ENCODE results near the gene HS3ST5. TPM values are rescaled to one million over a fixed set of nuclear protein-coding genes. Genes with fewer than 3 reads are reported as not detected.

Gene HS3ST5
- total and polyA plus RNA-seq, 4 donors: 0.02 to 0.18 (median 0.04) TPM; not detected in 1

DNA sequence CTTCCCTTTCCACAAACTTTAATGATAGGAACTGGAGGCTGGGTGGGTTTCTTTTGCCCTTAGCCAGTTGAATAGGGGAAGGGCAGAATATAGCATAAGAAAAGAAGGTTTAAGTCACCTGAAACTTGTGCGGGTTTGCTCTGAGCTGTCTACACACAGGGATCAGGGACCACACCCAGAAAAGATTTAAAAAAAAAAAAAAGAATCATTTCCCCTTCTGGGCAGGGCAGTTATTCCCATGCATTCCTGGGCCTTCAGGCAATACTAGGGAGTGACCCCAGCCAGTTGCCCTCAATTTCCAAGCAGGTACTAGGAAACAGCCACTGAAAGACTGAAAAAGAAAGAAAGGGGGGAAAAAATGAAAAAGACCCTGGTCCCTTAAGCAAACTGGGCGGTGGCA lies 332.3 kb downstream of the HS3ST5 start:
- TF ChIP-seq, protein P1, sequence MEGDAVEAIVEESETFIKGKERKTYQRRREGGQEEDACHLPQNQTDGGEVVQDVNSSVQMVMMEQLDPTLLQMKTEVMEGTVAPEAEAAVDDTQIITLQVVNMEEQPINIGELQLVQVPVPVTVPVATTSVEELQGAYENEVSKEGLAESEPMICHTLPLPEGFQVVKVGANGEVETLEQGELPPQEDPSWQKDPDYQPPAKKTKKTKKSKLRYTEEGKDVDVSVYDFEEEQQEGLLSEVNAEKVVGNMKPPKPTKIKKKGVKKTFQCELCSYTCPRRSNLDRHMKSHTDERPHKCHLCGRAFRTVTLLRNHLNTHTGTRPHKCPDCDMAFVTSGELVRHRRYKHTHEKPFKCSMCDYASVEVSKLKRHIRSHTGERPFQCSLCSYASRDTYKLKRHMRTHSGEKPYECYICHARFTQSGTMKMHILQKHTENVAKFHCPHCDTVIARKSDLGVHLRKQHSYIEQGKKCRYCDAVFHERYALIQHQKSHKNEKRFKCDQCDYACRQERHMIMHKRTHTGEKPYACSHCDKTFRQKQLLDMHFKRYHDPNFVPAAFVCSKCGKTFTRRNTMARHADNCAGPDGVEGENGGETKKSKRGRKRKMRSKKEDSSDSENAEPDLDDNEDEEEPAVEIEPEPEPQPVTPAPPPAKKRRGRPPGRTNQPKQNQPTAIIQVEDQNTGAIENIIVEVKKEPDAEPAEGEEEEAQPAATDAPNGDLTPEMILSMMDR (IDR thresholded peaks at IDR 0.05; ENCODE audit: control extremely low read depth, extremely low read depth): no peak
- H3K4me1 ChIP-seq (ENCODE audit: control insufficient read depth in 5 of 5, insufficient read depth in 5 of 5, low read length in 5 of 5): no peaks in the 10 kb centered on the region
- 97% methylated on average over 2 of the region's 2 CpGs for WGBS, 2 donors
- H3K9me3 ChIP-seq (ENCODE audit: control insufficient read depth in 4 of 4, insufficient read depth in 3 of 4, low read length in 3 of 4): no peaks in the 10 kb centered on the region
- H3K27ac ChIP-seq (ENCODE audit: low read depth in 1 of 2, low read length in 1 of 2): no peak overlapping the region
- no peaks in the 10 kb centered on the region for H3K27me3 ChIP-seq (ENCODE audit: control insufficient read depth in 3 of 3, insufficient read depth in 3 of 3, low read length in 2 of 3)
- no peaks in the 10 kb centered on the region for H3K36me3 ChIP-seq (ENCODE audit: control insufficient read depth in 4 of 4, insufficient read depth in 4 of 4, low read length in 4 of 4)
- ATAC-seq (ENCODE audit: insufficient read depth, low FRiP score) (no peak), DNase-seq (no peak)
- no peak overlapping the region for H3K4me3 ChIP-seq
- no peak overlapping the region for H3K9ac ChIP-seq (ENCODE audit: insufficient read depth in 1 of 2, low read length in 2 of 2)

DNA sequence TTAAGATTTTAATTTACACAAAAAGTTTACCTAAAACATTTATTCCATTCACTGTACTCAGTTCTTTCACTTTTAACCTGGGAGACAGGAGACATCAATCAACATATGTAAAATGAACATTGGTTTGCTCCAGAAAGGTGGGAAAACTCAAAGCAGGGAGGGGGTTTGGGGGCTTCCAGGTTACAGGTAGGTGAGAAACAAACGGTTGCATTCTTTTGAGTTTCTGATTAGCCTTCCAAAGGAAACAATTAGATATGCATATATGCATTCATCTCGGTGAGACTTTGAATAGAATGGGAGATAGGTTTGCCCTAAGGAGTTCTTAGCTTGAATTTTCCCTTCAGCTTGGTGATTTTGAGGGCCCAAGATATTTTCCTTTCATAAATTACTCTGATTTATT lies 333.6 kb downstream of the HS3ST5 start:
- Histone ChIP-seq H3K9me3 (ENCODE audit: control insufficient read depth in 4 of 4, insufficient read depth in 3 of 4, low read length in 3 of 4) (no peaks in the 10 kb centered on the region), H3K36me3 (ENCODE audit: control insufficient read depth in 4 of 4, insufficient read depth in 4 of 4, low read length in 4 of 4) (no peaks in the 10 kb centered on the region), H3K27me3 (ENCODE audit: control insufficient read depth in 3 of 3, insufficient read depth in 3 of 3, low read length in 2 of 3) (no peaks in the 10 kb centered on the region), H3K4me3 (no peak overlapping the region), H3K4me1 (ENCODE audit: control insufficient read depth in 5 of 5, insufficient read depth in 5 of 5, low read length in 5 of 5) (no peaks in the 10 kb centered on the region), H3K27ac (ENCODE audit: low read depth in 1 of 2, low read length in 1 of 2) (no peak overlapping the region), H3K9ac (ENCODE audit: insufficient read depth in 1 of 2, low read length in 2 of 2) (no peak overlapping the region)
- ATAC-seq (ENCODE audit: insufficient read depth, low FRiP score) (no peak), DNase-seq (no peak)
- 71 to 85% methylated on average over 2 of the region's 2 CpGs for WGBS, 2 donors
- TF ChIP-seq, protein P1 (IDR thresholded peaks at IDR 0.05; ENCODE audit: control extremely low read depth, extremely low read depth): no peak

DNA sequence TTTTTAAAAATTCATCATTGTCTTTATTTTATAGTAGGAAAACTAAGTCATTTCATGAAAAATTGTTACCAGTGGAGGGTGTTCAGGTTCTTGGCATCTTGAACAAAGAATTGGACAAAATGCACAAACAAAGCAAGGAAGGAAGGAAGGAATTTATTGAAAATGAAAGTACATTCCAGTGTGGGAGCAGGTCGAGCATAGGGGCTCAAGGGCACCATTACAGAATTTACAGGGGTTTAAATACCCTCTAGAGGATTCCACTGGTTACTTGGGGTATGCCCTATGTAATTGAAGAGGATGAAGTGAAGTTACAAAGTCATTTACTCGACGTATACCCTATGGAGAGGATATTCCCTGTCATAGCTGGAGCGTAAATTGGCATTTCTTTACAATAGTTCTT lies 334.5 kb downstream of the HS3ST5 start:
- Histone ChIP-seq H3K27me3 (ENCODE audit: control insufficient read depth in 3 of 3, insufficient read depth in 3 of 3, low read length in 2 of 3) (no peaks in the 10 kb centered on the region), H3K27ac (ENCODE audit: low read depth in 1 of 2, low read length in 1 of 2) (no peak overlapping the region), H3K4me3 (no peak overlapping the region), H3K9ac (ENCODE audit: insufficient read depth in 1 of 2, low read length in 2 of 2) (no peak overlapping the region), H3K4me1 (ENCODE audit: control insufficient read depth in 5 of 5, insufficient read depth in 5 of 5, low read length in 5 of 5) (no peaks in the 10 kb centered on the region), H3K9me3 (ENCODE audit: control insufficient read depth in 4 of 4, insufficient read depth in 3 of 4, low read length in 3 of 4) (no peaks in the 10 kb centered on the region), H3K36me3 (ENCODE audit: control insufficient read depth in 4 of 4, insufficient read depth in 4 of 4, low read length in 4 of 4) (no peaks in the 10 kb centered on the region)
- TF ChIP-seq, protein P1 (IDR thresholded peaks at IDR 0.05; ENCODE audit: control extremely low read depth, extremely low read depth): no peak
- ATAC-seq (ENCODE audit: insufficient read depth, low FRiP score) (no peak), DNase-seq (no peak)
- 74 to 78% methylated on average over 4 of the region's 4 CpGs for WGBS, 2 donors

DNA sequence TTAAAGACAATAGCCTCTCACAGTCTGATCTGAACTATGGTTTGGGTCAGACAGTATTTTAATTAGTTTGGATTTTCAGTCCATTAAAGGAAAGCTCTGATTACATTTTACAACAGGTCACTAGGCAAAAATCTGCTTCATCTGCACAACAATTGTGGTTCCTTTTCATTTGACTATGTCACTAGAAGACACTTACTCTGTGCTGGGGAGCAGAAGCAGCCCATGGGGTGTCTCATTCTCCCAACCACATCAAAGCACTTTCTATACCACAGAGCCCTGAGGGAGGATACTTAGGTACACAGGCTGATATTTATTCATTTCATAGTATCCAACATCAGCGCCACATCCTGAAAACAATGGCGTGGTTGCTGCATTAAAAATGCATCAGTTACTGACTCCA lies 335.3 kb downstream of the HS3ST5 start:
- DNase-seq (no peak), ATAC-seq (ENCODE audit: insufficient read depth, low FRiP score) (no peak)
- no peak overlapping the region for H3K27ac ChIP-seq (ENCODE audit: low read depth in 1 of 2, low read length in 1 of 2)
- H3K36me3 ChIP-seq (ENCODE audit: control insufficient read depth in 4 of 4, insufficient read depth in 4 of 4, low read length in 4 of 4): no peaks in the 10 kb centered on the region
- no peaks in the 10 kb centered on the region for H3K27me3 ChIP-seq (ENCODE audit: control insufficient read depth in 3 of 3, insufficient read depth in 3 of 3, low read length in 2 of 3)
- H3K4me3 ChIP-seq: no peak overlapping the region
- no peaks in the 10 kb centered on the region for H3K9me3 ChIP-seq (ENCODE audit: control insufficient read depth in 4 of 4, insufficient read depth in 3 of 4, low read length in 3 of 4)
- no peak overlapping the region for H3K9ac ChIP-seq (ENCODE audit: insufficient read depth in 1 of 2, low read length in 2 of 2)
- TF ChIP-seq, protein P1 (IDR thresholded peaks at IDR 0.05; ENCODE audit: control extremely low read depth, extremely low read depth): no peak
- H3K4me1 ChIP-seq (ENCODE audit: control insufficient read depth in 5 of 5, insufficient read depth in 5 of 5, low read length in 5 of 5): no peaks in the 10 kb centered on the region
- 88 to 91% methylated on average over 2 of the region's 2 CpGs for WGBS, 2 donors
